Lung (tissue), 12 donors: ENCODE measurements around the gene GPR141. TPM values are rescaled to one million over a fixed set of nuclear protein-coding genes. Genes with fewer than 3 reads are reported as not detected.

Source experiments
- ATAC-seq: fragments of 200-7000 bp; cut with Tn5 transposase; one replicate; pipeline ENCODE4 v1.9.1; 2020; ENCODE audit warnings: moderate number of reproducible peaks; ENCODE audit not compliant: insufficient read depth, low FRiP score
- DNase-seq, 3 donors: peaks; one replicate each; pipeline ENCODE4 v3.0.0-alpha.2; 2013 to 2017
- H3K27ac ChIP-seq, 2 donors: one replicate each; pipeline ENCODE4 v1.5.1; 2013; ENCODE audit warnings: mild to moderate bottlenecking in 2 of 2, moderate library complexity in 2 of 2, control low read depth in 1 of 2, inconsistent platforms in 1 of 2, low read depth in 1 of 2, low read length in 1 of 2
- H3K27me3 ChIP-seq, 3 donors: one replicate each; pipeline ENCODE4 v1.5.1; 2013; ENCODE audit warnings: low read length in 2 of 3; ENCODE audit not compliant: control insufficient read depth in 3 of 3, insufficient read depth in 3 of 3
- H3K36me3 ChIP-seq, 4 donors: one replicate each; pipeline ENCODE4 v1.5.1; 2013; ENCODE audit warnings: low read length in 4 of 4, mild to moderate bottlenecking in 1 of 4, moderate library complexity in 1 of 4; ENCODE audit not compliant: control insufficient read depth in 4 of 4, insufficient read depth in 4 of 4
- H3K4me1 ChIP-seq, 5 donors: one replicate each; pipeline ENCODE4 v1.5.1; 2013; ENCODE audit warnings: low read length in 5 of 5, mild to moderate bottlenecking in 2 of 5, moderate library complexity in 1 of 5; ENCODE audit not compliant: control insufficient read depth in 5 of 5, insufficient read depth in 5 of 5
- H3K4me3 ChIP-seq: one replicate; pipeline ENCODE4 v1.5.1; 2013; ENCODE audit warnings: mild to moderate bottlenecking, control low read depth, moderate library complexity
- H3K9ac ChIP-seq, 2 donors: one replicate each; pipeline ENCODE4 v1.5.1; 2013; ENCODE audit warnings: low read length in 2 of 2, control low read depth in 1 of 2; ENCODE audit not compliant: insufficient read depth in 1 of 2
- H3K9me3 ChIP-seq, 4 donors: one replicate each; pipeline ENCODE4 v1.5.1; 2013; ENCODE audit warnings: low read length in 3 of 4, mild to moderate bottlenecking in 1 of 4, moderate library complexity in 1 of 4; ENCODE audit not compliant: control insufficient read depth in 4 of 4, insufficient read depth in 3 of 4
- CTCF ChIP-seq: IDR thresholded peaks from 2 replicates; pipeline ENCODE4 v1.5.1; 2012; ENCODE audit warnings: mild to moderate bottlenecking; ENCODE audit errors: control extremely low read depth, extremely low read depth
- WGBS, 2 donors: extraction: QIAGEN DNeasy Blood & Tissue Kit; methylation state at CpG; one replicate each; pipeline ENCODE4 v1.1.7; 2013; 5-methylcytosine and 5-hydroxymethylcytosine counted together
- polyA plus RNA-seq, 2 donors: library from polyadenylated mRNA; stranded (reverse); fragments of 200-250 nt; gene quantifications; one replicate each; pipeline ENCODE4 v1.2.1, GENCODE V29; 2013
- total RNA-seq, 2 donors: library from RNA; depleted of rRNA in 1 of 2; stranded (reverse); fragments of >200 nt in 1 of 2; gene quantifications; one replicate each; pipeline ENCODE4 v1.2.1, GENCODE V29; 2014 to 2021
- donor health status: control.
- donor health status: control.
- donor health status: Bipolar disorder and iron deficiency.
- donor health status: healthy.
- donor health status: DM: yes; HTN: yes; CAD: no.

GPR141 gene
- total and polyA plus RNA-seq, 4 donors: 0.39 to 8.7 (median 4.7) TPM

DNA sequence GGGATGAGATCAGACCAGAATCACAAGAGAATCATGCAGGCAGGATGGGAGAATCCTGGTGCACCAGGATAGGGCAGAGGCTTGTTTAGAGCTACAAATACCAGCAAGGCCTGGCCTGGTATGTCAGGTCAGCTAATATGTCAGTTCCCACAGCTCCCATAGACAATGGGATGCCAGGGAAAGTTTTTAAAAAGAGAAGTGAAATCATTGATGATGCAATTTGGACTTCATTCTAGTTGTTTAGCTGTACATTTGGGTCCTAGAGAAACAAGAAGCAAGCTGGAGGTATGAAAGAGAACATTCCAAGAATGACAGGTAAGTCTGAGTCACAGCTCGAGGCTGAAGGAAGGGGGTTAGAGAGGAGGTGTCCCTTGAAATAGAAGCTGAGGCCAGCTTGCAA is 45.2 kb downstream of the GPR141 start:
- DNase-seq (no peak), ATAC-seq (no peak)
- Histone ChIP-seq H3K36me3 (no peaks in the 10 kb centered on the region), H3K4me1 (peaks cover 0 to 39% (median 9%) of the 10 kb centered on the region in 5 donors), H3K4me3 (no peak overlapping the region), H3K9ac (no peak overlapping the region), H3K27me3 (no peaks in the 10 kb centered on the region), H3K9me3 (no peaks in the 10 kb centered on the region), H3K27ac (no peak overlapping the region)
- TF ChIP-seq CTCF: no peak
- WGBS, 2 donors: 24 to 33% methylated on average over 1 of the region's 1 CpG

DNA sequence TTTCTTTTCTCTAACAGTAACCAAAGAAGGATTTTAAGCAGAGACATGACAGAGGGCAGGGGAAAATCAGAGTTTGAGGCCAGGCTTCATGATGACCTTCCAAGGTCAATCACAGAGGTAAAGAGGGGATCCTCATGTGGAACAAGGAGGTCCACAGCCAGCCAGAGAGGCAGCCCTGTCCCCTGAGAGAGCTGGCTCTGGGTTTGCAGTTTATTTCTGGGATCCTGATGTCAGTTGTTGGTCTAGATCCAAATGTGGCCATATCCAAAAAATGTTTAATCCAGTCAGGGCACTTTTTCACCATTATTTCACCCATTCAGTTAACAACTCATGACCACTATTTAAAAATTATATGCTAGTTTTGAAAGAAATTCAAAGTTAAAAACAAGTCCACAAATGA is 45.6 kb downstream of the GPR141 start:
- H3K27me3 ChIP-seq: no peaks in the 10 kb centered on the region
- no peak overlapping the region for H3K9ac ChIP-seq
- TF ChIP-seq CTCF: no peak
- H3K4me1 ChIP-seq: peaks cover 0 to 39% (median 9%) of the 10 kb centered on the region in 5 donors
- no peak overlapping the region for H3K27ac ChIP-seq
- no peaks in the 10 kb centered on the region for H3K9me3 ChIP-seq
- no peaks in the 10 kb centered on the region for H3K36me3 ChIP-seq
- peak in 1 of 3 donors; percentile 61 for DNase-seq
- no peak for ATAC-seq
- no peak overlapping the region for H3K4me3 ChIP-seq

DNA sequence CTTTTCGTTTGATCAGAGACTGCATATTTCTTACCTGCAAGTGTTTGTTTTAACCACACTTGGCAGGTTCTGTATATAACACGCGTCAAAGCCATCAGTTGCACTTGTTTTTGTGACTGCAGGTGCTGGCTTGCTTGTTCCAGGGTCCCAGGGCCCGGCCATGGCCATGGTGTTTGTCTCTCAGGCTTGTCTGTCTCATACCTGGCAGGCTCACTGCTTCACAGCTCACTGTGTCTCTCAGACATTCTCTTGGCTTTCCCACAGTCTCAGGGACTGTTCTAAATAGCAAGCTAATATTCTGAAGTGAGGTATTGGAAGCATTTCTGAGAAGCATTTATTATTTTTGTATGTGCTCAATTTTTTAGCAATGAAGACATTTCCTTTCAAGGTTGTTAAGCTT is 46.9 kb downstream of the GPR141 start:
- no peaks in the 10 kb centered on the region for H3K27me3 ChIP-seq
- TF ChIP-seq CTCF: no peak
- H3K9me3 ChIP-seq: no peaks in the 10 kb centered on the region
- DNase-seq (no peak), ATAC-seq (no peak)
- 50 to 71% methylated on average over 4 of the region's 4 CpGs for WGBS, 2 donors
- no peak overlapping the region for H3K27ac ChIP-seq
- H3K36me3 ChIP-seq: no peaks in the 10 kb centered on the region
- no peak overlapping the region for H3K9ac ChIP-seq
- H3K4me1 ChIP-seq: peaks cover 0 to 38% (median 9%) of the 10 kb centered on the region in 5 donors
- H3K4me3 ChIP-seq: no peak overlapping the region

- Histone ChIP-seq H3K36me3 (no peaks in the 10 kb centered on the region), H3K4me1 (peaks cover 0 to 38% (median 9%) of the 10 kb centered on the region in 5 donors), H3K9me3 (no peaks in the 10 kb centered on the region), H3K27ac (no peak overlapping the region), H3K4me3 (no peak overlapping the region), H3K27me3 (no peaks in the 10 kb centered on the region), H3K9ac (no peak overlapping the region)
- peak; percentile 69 for ATAC-seq
- peak; percentile 35 for TF ChIP-seq CTCF
- 7 to 17% methylated on average over 3 of the region's 3 CpGs for WGBS, 2 donors
- DNase-seq: peak; percentile 71 to 98 (median 96)
Measured at GRCh38 chr7:37732253-37732652, 48.7 kb downstream of the GPR141 start.
